GM12891 (cell line): ENCODE data around the gene FAM184B.

Experiments used
- PAX5 ChIP-seq: IDR thresholded peaks from 2 replicates; pipeline ENCODE4 v1.6.1; 2011; ENCODE audit warnings: low read length, moderate library complexity, mild to moderate bottlenecking; ENCODE audit not compliant: insufficient read depth, severe bottlenecking
- POLR2A ChIP-seq: IDR thresholded peaks from 2 replicates; pipeline ENCODE4 v1.6.1; 2011; ENCODE audit warnings: low read depth, low read length, control low read depth
- POLR2AphosphoS5 ChIP-seq: IDR thresholded peaks from 2 replicates; pipeline ENCODE4 v1.6.1; 2011; ENCODE audit warnings: low read depth, low read length, control low read depth
- POU2F2 ChIP-seq: IDR thresholded peaks from 2 replicates; pipeline ENCODE4 v1.6.1; 2011; ENCODE audit warnings: low read depth, mild to moderate bottlenecking, control low read depth, low read length, moderate library complexity
- SPI1 ChIP-seq: IDR thresholded peaks from 2 replicates; pipeline ENCODE4 v1.6.1; 2011; ENCODE audit warnings: low read depth, low read length, control low read depth
- TAF1 ChIP-seq: IDR thresholded peaks from 2 replicates; pipeline ENCODE4 v1.6.1; 2011; ENCODE audit warnings: low read depth, low read length, control low read depth

DNA sequence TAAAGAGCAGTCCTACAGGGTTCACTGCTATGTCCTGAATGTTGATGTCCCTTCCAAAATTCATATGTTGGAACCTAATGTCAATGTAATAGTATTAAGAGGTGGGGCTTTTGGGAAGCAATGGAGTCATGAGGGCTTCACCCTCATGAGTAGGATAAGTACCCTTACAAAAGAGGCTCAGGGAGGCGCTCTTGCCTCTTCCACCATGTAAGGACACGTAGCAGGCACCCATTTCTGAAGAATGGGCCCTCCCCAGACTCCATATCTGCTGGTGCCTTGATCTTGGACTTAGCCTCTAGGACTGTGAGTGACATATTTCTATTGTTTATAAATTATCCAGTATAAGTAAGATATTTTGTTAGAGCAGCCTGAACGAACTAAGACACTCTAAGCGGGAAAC lies 151.2 kb downstream of the FAM184B start:
- TF ChIP-seq POLR2A (no peak), POLR2AphosphoS5 (no peak), TAF1 (no peak), SPI1 (no peak), PAX5 (no peak), POU2F2 (no peak)
